Stimulated activated effector memory CD8-positive, alpha-beta T cell treated with anti-CD3 and anti-CD28 coated beads, Interleukin-12 subunit alpha, Interleukin-12 subunit beta, amount 100 ng/mL, for 72 hours (primary cell): ENCODE data around the gene LONRF2.
A peak's percentile ranks its signal among the peaks of the same experiment; 100 is the strongest.

Experiments
- ATAC-seq: fragments of 150-1000 bp; cut with Tn5 transposase; 2 replicates; pipeline ENCODE4 v1.10.0; 2021
- DNase-seq, 2 donors: peaks; one replicate each; pipeline ENCODE4 v3.0.0; 2021 to 2022; ENCODE audit warnings: low spot score in 2 of 2
- H3K27ac Mint-ChIP-seq: one replicate; pipeline ENCODE4 v1.8.0; 2022; ENCODE audit warnings: mild to moderate bottlenecking, mixed read lengths
- H3K36me3 Mint-ChIP-seq: one replicate; pipeline ENCODE4 v1.8.0; 2022; ENCODE audit warnings: mild to moderate bottlenecking, mixed read lengths
- H3K4me1 Mint-ChIP-seq: one replicate; pipeline ENCODE4 v1.8.0; 2022; ENCODE audit warnings: mixed read lengths
- H3K4me3 Mint-ChIP-seq: one replicate; pipeline ENCODE4 v1.8.0; 2022; ENCODE audit warnings: mild to moderate bottlenecking, mixed read lengths
- H3K9me3 Mint-ChIP-seq: one replicate; pipeline ENCODE4 v1.8.0; 2022; ENCODE audit warnings: mixed read lengths

Gene LONRF2

DNA sequence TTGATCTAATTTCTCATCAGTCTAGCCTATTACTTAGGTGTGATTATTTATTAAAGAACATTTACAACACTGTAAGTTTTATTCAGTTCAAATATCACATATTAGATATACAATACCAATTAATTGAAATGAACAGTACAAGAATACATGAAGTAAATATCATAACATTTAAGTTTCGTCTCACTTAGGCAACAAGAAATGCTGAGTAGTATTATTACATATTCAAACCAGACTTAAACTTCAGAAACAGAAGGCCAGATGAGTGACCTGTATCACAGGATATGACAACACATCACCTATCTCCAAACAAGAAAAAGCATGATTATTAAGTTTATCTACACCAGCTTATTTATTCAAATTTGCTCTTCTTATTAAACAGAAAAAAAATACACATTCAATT, 48.9 kb downstream of the LONRF2 start:
- peaks cover 6% of the 10 kb centered on the region for H3K36me3 Mint-ChIP-seq
- peaks cover 5% of the 10 kb centered on the region for H3K4me1 Mint-ChIP-seq
- H3K9me3 Mint-ChIP-seq: no peaks in the 10 kb centered on the region
- no peak overlapping the region for H3K27ac Mint-ChIP-seq
- no peak overlapping the region for H3K4me3 Mint-ChIP-seq
- no peak for DNase-seq
- ATAC-seq: no peak

DNA sequence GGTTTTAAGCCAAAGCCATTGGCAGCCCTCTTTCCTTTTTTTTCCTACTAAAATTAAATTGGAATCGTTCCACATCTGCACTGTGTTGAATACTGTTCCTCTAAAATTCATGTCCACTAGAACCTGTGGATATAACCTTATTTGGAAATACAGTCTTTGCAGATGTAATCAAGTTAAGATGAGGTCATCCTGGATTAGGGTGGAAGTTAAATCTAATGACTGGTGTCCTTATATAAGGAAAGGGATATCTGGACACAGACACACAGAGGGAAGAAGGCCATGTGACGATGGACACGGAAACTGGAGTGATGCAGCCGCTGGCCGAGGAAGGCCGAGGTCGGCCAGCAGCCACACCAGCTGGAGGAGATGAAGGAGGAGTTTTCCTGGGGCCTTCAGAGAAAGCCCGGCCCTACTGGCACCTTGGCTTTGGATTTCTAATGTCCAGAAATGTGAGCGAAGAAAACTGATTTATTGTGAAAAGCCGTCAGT, 49.4 kb downstream of the LONRF2 start:
- no peak for DNase-seq
- no peak for ATAC-seq
- Mint-ChIP-seq H3K36me3 (peaks cover 6% of the 10 kb centered on the region), H3K9me3 (no peaks in the 10 kb centered on the region), H3K27ac (no peak overlapping the region), H3K4me3 (no peak overlapping the region), H3K4me1 (peaks cover 5% of the 10 kb centered on the region)

- H3K4me3 Mint-ChIP-seq: no peak overlapping the region
- ATAC-seq: no peak
Observed at GRCh38 chr2:100271210-100271609, 51.1 kb downstream of the LONRF2 start.

GRCh38 chr2:100270381-100271146, 51.7 kb downstream of the LONRF2 start:
- DNase-seq: no peak
- Mint-ChIP-seq H3K9me3 (no peaks in the 10 kb centered on the region), H3K4me1 (peaks cover 5% of the 10 kb centered on the region), H3K36me3 (peaks cover 6% of the 10 kb centered on the region), H3K27ac (no peak overlapping the region), H3K4me3 (no peak overlapping the region)
- ATAC-seq: no peak

More at GRCh38 chr2:100271210-100271609, 51.1 kb downstream of the LONRF2 start:
- Mint-ChIP-seq H3K36me3 (peaks cover 6% of the 10 kb centered on the region), H3K27ac (no peak overlapping the region), H3K4me1 (peaks cover 5% of the 10 kb centered on the region), H3K9me3 (no peaks in the 10 kb centered on the region)
- DNase-seq: no peak

- DNase-seq (no peak), ATAC-seq (no peak)
- H3K27ac Mint-ChIP-seq: no peak overlapping the region
- H3K9me3 Mint-ChIP-seq: no peaks in the 10 kb centered on the region
- H3K4me1 Mint-ChIP-seq: peaks cover 5% of the 10 kb centered on the region
- no peak overlapping the region for H3K4me3 Mint-ChIP-seq
- peaks cover 6% of the 10 kb centered on the region for H3K36me3 Mint-ChIP-seq
Observed at GRCh38 chr2:100269889-100270288, 52.4 kb downstream of the LONRF2 start.

DNA sequence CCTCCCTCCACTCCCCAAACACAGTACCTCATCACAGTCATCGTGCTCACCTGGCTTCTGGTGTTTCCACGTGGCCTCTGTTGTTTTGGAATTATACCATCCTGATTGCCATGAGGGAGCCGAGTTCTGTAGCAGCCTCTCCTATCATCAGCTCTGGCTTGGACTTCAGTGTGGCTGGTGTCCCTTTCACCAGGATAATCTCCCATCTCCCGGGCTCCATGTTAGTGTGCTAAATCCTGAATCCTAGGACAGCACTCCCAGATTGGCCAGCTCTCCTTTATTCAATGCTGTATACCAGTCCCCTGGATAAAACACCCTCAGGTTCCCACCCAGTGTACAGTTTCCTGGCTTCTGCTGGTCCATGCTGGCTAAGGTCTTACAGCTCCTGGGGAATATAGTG, 53.3 kb downstream of the LONRF2 start:
- no peaks in the 10 kb centered on the region for H3K9me3 Mint-ChIP-seq
- ATAC-seq: no peak
- H3K27ac Mint-ChIP-seq: no peak overlapping the region
- no peak overlapping the region for H3K4me3 Mint-ChIP-seq
- DNase-seq: no peak
- H3K4me1 Mint-ChIP-seq: peaks cover 4% of the 10 kb centered on the region
- H3K36me3 Mint-ChIP-seq: peaks cover 6% of the 10 kb centered on the region

GRCh38 chr2:100267751-100268150, 54.5 kb downstream of the LONRF2 start:
- DNase-seq (no peak), ATAC-seq (no peak)
- Mint-ChIP-seq H3K4me3 (no peak overlapping the region), H3K9me3 (no peaks in the 10 kb centered on the region), H3K36me3 (peaks cover 6% of the 10 kb centered on the region), H3K4me1 (no peaks in the 10 kb centered on the region), H3K27ac (no peak overlapping the region)

DNA sequence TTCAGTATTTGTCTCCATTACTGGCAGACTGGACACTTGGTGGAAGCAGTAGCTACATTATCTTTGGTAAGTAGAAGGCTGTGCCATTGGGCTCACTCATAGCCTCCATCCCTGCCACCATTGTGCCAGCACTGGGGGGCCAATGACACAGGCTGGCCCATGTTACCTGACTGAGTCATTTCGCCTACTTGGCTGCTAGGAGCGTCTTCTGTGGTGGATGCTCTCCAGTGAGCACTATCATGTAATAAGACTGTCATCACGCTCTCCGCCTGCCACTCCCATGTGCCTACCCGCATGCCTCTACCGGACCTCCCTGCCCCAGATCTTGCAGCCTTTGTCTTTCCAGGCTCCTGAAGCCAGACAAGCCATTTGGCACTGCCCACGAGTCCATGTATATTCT, 56.2 kb downstream of the LONRF2 start:
- H3K27ac Mint-ChIP-seq: no peak overlapping the region
- DNase-seq: no peak
- H3K36me3 Mint-ChIP-seq: peaks cover 6% of the 10 kb centered on the region
- no peak overlapping the region for H3K4me3 Mint-ChIP-seq
- H3K4me1 Mint-ChIP-seq: no peaks in the 10 kb centered on the region
- H3K9me3 Mint-ChIP-seq: no peaks in the 10 kb centered on the region
- no peak for ATAC-seq

DNA sequence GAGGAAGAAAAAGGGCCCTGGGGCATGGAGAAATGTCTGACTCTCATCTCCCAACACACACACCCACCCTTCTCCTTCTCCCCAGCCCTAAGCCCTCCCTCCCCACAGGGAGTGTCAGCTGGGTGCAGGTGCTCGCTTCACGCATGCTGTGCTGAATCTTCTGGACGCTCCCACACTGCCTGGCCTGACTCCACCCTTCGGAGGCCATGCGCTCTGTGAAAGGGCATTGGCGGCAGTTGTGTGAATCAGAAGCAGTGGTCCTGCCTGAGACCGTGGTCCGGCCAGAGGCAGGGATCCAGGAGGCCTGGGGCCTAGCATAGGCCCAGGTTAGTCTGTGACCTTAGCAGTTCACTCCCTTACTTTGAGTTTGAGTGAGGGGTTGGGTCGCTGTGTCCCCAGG, 57.1 kb downstream of the LONRF2 start:
- H3K4me1 Mint-ChIP-seq: no peaks in the 10 kb centered on the region
- H3K36me3 Mint-ChIP-seq: peaks cover under 1% of the 10 kb centered on the region
- DNase-seq (no peak), ATAC-seq (no peak)
- H3K9me3 Mint-ChIP-seq: no peaks in the 10 kb centered on the region
- H3K4me3 Mint-ChIP-seq: no peak overlapping the region
- H3K27ac Mint-ChIP-seq: no peak overlapping the region

DNA sequence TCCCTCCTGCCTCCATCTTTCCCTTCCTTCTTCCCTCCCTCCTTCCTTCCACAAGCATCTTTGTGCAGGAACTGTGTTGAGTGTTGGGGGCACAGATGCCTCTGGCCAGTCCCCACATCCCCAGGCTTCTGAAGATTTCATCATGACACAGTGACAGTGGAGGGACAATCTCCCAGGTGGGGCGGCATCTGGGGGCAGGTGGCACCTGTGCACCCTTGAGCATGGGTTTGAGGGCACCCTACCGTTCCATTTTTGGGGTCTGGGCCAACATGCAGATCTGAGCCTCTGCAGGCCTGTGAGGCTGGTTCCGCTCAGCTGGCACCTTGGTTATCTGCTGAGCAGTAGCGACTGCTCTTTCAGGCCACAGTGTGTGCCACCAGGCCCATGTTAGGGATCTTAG, 57.6 kb downstream of the LONRF2 start:
- no peak for DNase-seq
- Mint-ChIP-seq H3K4me1 (no peaks in the 10 kb centered on the region), H3K4me3 (no peak overlapping the region), H3K36me3 (no peaks in the 10 kb centered on the region), H3K27ac (no peak overlapping the region), H3K9me3 (no peaks in the 10 kb centered on the region)
- ATAC-seq: no peak

- H3K4me1 Mint-ChIP-seq: no peaks in the 10 kb centered on the region
- DNase-seq: no peak
- H3K27ac Mint-ChIP-seq: no peak overlapping the region
- H3K4me3 Mint-ChIP-seq: no peak overlapping the region
- ATAC-seq: no peak
- no peaks in the 10 kb centered on the region for H3K36me3 Mint-ChIP-seq
- H3K9me3 Mint-ChIP-seq: no peaks in the 10 kb centered on the region
Observed at GRCh38 chr2:100264121-100264520, 58.2 kb downstream of the LONRF2 start.

DNA sequence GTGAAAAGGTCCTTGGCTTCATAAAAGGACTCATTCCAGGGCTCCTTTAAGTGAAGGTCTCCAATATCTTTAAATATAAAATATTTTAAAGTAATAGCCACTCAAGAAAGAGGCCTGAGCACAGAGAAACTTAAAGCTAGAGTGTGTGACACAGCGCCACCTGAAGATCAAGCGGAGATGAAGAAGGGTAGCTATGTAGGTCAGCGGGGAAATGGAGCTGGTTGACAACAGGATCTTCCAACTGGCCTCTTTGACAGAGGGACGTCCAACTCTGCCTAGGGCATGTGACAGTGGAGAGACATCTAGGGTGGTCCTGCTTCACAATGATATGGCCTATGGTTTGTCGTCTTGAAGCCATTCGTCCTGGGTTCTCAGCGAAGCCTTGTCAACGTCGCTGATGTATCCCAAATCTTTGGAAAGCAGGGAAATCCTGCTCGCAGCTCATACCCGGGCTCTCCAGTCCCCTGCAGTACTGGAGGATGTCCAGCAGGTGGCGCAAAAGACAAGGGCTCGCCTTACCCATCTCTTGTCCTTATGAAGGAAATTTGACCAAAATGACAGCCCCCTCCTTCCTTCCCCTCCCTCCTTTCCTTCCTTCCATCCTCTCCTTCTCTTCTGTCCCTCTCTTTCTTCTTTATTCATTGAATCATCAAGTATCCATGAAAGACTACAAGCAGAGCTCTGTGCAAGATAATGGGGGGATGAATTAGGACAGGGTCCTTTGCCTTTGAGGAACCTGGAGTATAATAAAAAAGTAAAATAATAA, 59.6 kb downstream of the LONRF2 start:
- H3K36me3 Mint-ChIP-seq: no peaks in the 10 kb centered on the region
- H3K9me3 Mint-ChIP-seq: no peaks in the 10 kb centered on the region
- H3K27ac Mint-ChIP-seq: no peak overlapping the region
- ATAC-seq (peak; percentile 38), DNase-seq (peak; percentile 43 to 72)
- H3K4me1 Mint-ChIP-seq: no peaks in the 10 kb centered on the region
- H3K4me3 Mint-ChIP-seq: no peak overlapping the region

DNA sequence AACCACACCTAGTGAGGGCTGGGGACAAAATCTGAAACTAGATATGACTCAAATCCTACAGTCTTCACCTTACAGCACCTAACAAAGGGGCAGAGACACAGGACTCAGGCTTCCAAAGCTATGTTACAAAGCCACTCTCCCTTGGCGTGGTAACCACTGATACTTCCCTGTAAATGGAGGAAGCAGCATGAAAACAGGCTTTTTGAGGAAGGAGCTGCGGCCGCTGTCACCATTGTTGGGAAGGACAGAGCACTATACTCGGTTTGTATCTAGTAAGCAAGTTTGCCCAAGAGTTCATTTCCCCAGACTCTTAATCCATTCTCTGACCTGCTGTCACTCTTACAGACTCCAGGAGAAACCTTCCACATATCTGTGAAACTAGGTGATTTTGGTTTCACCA, 60.3 kb downstream of the LONRF2 start:
- Mint-ChIP-seq H3K36me3 (no peaks in the 10 kb centered on the region), H3K4me3 (no peak overlapping the region), H3K9me3 (no peaks in the 10 kb centered on the region), H3K27ac (no peak overlapping the region), H3K4me1 (no peaks in the 10 kb centered on the region)
- DNase-seq (no peak), ATAC-seq (no peak)

DNA sequence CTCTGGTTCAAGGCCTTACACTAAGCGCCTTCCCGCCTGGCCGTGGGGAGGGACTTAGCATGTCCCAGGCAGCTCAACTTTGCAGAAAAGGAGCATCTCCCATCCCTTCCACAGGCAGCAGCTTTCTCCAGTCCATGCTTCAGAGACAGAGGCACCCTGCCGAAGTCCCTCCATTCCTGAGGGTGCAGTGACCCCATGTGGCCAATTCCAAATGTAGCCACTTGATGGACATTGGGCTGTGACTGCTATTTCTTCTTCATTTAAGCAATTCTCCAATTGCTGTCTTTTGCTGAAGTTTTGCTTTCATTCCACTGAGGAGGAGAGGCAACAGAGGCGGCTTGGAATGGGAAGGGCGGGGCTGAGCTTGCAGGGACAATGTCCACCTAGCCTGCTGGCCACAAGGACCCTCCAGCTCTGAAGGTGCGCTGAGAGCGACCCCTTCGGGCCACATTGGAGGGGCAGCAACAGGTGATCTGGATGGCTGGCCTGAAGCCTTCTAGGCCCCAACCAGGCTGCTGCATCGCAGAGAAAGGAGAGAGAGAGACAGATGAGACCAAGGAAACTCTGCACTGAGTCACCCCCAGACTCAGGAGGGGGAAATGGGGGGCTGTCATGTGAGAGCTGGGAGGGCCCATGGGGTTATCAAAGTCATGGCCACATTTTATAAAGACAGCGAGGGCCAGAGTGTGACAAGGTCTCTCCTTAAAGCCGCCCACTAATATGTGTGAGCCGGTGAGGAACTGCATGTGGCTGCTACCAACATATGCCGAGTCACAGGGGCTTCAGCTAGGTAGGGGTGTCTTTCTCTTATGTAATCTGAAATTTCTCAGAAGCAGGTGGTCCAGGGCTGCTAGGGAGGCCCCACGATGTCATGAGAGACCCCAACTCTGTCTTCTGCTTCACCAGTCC, 61.3 kb downstream of the LONRF2 start:
- no peaks in the 10 kb centered on the region for H3K9me3 Mint-ChIP-seq
- no peaks in the 10 kb centered on the region for H3K36me3 Mint-ChIP-seq
- H3K4me1 Mint-ChIP-seq: no peaks in the 10 kb centered on the region
- no peak overlapping the region for H3K27ac Mint-ChIP-seq
- DNase-seq (no peak), ATAC-seq (no peak)
- H3K4me3 Mint-ChIP-seq: no peak overlapping the region

GRCh38 chr2:100259106-100259505, 63.2 kb downstream of the LONRF2 start:
- H3K4me3 Mint-ChIP-seq: no peak overlapping the region
- H3K36me3 Mint-ChIP-seq: no peaks in the 10 kb centered on the region
- H3K9me3 Mint-ChIP-seq: no peaks in the 10 kb centered on the region
- H3K4me1 Mint-ChIP-seq: no peaks in the 10 kb centered on the region
- no peak overlapping the region for H3K27ac Mint-ChIP-seq
- ATAC-seq (no peak), DNase-seq (no peak)
